ENCODE results near the gene SPANXA2.
"Not testable (repeated sequence)": the region's sequence is repeated elsewhere in the genome, so short reads cannot be mapped to it uniquely, and the experiment has no call there.

Gene SPANXA2

GRCh38 chrX:141589408-141589807 lies at the start of gene SPANXA2:
Gene SPANXA2, plus strand, starts transcription at chrX:141589708. Its CDS starts 60 bp downstream, at chrX:141589768.
- not testable (repeated sequence) for DNase-seq (ENCODE audit: low read depth, low spot score)

- DNase-seq (ENCODE audit: low read depth, low spot score), result not testable (repeated sequence)
Observed at GRCh38 chrX:141542551-141542950, 47.0 kb upstream of the SPANXA2 start.

DNA sequence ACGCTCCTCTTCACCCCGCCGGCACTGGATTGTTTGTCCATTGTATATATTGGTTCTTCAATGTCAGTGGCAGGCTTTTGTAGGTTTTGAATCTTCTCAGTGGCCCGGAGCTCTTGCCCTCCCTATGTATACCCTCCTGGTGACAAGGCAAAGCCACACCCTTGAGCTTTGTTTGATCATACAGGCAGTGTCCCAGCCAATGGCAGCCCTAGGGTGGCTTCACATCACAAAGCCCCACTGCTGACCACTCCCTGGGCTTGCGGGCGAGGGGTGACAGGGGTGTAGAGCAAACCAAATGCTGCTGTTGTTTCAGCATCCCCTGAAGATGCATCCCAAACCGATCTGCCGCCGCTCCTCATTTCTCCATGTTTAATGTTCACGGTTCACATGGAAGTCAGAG lies 4.9 kb upstream of the SPANXA2 start, which contains the start of gene SPANXA1:
Gene SPANXA1, minus strand, starts transcription at position 101 of the 400 bp plus-strand sequence. Its CDS starts 60 bp downstream, at position 41.
- not testable (repeated sequence) for DNase-seq (ENCODE audit: low read depth, low spot score)

DNA sequence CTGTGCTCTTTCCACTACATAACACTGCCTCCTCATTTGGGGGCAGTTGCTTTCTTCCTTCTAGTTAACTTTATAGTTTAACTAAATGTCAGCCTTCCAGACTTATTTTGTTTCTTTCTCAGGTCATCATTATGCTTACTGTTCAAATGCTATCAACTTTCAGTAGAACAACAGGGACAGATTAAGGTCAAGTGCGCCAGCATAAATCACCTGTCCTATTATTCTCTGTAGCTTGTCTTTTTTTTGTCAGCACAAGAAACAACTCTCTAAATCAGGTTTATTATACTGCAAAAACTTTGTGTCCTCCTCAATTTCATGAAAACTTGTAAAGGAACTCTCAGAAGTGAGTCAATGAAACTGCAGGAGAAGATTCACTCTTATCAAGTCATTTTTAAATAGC lies 19.6 kb downstream of the SPANXA2 start:
- DNase-seq (ENCODE audit: low read depth, low spot score), result no peak

DNA sequence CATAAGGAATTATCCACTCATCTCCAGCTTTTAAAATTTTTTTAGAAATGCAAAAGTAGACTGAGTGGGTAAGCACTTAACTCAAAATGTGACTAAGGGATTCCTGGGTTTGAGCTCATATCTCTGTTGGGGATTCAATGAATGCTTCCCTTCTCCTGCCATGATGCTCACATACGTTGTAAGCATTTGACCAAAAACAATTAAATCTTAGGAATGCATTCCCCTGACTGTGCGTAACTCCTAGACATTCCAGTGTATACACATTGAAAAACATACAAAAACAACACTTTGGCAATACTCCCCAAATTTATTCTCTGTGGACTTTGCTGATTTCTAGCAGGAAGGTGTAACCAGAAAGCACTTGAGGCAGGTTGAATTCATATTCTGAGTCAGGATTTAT lies 29.8 kb downstream of the SPANXA2 start:
- no peak for DNase-seq (ENCODE audit: low read depth, low spot score)

- DNase-seq (ENCODE audit: low read depth, low spot score), result no peak
Observed at GRCh38 chrX:141632124-141632523, 42.6 kb downstream of the SPANXA2 start.

GRCh38 chrX:141638550-141638949 lies 49.0 kb downstream of the SPANXA2 start:
- peak; percentile 33 for DNase-seq (ENCODE audit: low read depth, low spot score)

Measured in ELF-1 (cell line).